Activated CD8-positive, alpha-beta memory T cell treated with anti-CD3 and anti-CD28 coated beads, Interleukin-2, amount 50 U/mL, for 24 hours (primary cell): ENCODE results near the gene FZD10.

Experiments
- DNase-seq: peaks from one replicate; pipeline ENCODE4 v3.0.0-alpha.2; 2020; ENCODE audit errors: extremely low read depth

FZD10 gene

DNA sequence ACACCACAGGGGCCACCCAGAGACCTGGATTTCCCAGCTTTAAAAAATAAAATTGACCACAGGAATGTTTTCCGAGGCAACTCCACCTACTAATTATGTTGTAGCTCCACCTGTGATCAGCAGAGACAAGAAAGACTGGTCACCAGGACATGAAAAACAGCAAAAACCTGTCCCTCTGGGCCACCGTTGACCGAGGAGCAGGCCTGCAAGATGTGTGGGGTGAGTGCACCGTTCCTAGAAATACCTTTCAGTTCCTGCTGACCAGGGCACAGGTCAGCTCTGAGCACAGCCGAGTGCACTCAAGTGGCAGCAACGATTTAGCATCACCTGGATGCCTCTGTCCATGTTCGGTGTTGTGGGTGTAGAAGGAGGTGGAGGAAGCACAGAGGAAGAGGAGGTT lies 16.9 kb downstream of the FZD10 start:
- no peak for DNase-seq

GRCh38 chr12:130179621-130180020 lies 17.4 kb downstream of the FZD10 start:
- no peak for DNase-seq

- DNase-seq, result no peak
Observed at GRCh38 chr12:130181211-130181610, 18.9 kb downstream of the FZD10 start.

DNA sequence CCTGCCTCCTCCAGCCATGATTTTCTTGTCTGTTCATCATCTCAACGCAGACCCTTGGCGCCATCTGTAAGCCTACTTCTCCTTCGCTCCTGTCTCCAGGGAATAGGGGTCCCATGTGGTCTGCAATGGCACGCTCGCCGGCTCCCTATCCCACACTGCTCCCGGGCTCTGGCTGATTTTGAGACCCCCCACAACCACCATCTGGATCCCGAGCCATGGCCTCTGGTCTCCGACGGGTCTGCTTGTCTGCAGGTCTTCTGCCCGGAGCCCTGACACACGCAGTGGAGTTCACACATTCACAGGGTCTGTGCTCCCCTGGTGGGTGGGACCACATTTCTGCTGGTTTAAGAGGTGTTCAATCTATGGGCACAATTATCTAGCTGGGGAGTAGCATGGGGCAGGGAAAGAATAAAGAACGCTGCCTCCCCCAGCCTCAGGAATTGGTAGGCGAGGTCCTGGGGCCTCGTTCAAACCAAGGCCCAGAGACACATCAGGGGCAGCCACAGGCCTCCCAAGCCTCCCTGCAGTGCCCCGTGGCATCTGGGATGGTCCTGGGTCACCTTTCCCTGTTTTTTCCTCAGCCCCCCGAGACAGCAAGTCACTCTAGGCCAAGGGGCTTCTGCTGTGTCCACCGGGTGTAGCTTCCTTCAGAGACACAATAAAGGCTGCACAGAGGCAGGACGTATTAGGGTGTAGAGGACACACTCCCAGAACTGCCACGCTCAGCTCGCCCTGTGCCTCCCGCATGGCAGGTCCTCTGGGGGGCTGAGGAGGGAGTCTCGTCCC lies 21.5 kb downstream of the FZD10 start:
- DNase-seq, result no peak

GRCh38 chr12:130184404-130185090 lies 22.3 kb downstream of the FZD10 start:
- DNase-seq, result no peak

GRCh38 chr12:130185455-130186391 lies 23.5 kb downstream of the FZD10 start:
- no peak for DNase-seq

GRCh38 chr12:130186651-130187268 lies 24.5 kb downstream of the FZD10 start:
- DNase-seq, result no peak

GRCh38 chr12:130192642-130193345 lies 30.5 kb downstream of the FZD10 start:
- no peak for DNase-seq

DNA sequence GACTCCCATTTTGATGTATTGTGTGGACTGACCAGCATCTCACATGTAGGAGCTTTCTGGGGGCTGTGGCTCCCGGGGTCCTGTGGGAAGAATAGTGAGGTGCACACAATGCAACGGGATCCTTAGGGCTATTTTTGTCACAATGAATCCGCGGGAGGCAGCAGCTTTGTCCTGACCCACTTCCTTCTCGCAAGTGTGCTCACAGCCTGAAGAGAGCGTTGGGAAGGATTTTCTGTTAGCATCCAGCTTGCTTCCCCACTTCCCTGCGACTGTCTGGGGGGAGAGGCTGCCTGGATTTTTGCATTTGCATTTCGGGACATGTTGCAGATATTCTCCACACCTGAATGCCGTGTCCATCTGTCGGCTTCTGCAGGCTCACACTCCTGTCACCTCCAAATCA lies 31.9 kb downstream of the FZD10 start:
- no peak for DNase-seq

DNA sequence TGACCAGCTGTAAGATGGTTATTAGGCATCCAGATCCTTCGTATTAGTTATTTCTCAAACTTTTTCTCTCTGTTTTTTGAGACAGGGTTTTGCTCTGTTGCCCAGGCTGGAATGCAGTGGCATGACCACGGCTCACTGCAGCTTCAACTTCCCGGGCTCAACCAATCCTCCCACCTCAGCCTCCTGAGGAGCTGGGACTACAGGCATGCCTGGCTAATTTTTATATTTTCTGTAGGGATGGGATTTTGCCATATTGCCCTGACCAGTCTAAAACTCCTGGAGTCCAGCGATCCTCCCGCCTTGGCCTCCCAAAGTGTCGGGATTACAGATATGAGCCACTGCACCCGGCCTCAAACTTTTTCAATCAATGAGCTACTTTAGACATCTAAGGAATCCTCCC lies 33.1 kb downstream of the FZD10 start:
- no peak for DNase-seq

DNA sequence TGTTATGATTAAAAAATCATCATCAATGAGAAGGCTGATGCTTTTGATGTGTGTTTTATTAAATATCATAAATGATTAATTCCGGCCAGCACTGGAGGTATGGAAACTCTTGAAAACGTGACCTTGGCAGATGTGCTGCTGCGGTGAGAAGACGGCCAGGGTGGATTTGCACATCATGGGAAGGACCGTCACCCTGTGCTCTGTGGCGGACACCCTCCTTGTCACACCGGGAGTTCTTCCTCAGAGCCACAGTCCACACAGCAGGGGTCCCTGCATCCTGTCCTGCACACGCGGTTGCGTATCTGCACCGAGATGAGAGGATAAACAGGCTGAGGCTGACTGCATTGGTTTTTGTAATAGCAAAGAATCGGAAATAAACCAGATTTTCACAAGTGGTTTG lies 33.5 kb downstream of the FZD10 start:
- DNase-seq, result no peak

- no peak for DNase-seq
Observed at GRCh38 chr12:130196827-130197226, 34.6 kb downstream of the FZD10 start.

DNA sequence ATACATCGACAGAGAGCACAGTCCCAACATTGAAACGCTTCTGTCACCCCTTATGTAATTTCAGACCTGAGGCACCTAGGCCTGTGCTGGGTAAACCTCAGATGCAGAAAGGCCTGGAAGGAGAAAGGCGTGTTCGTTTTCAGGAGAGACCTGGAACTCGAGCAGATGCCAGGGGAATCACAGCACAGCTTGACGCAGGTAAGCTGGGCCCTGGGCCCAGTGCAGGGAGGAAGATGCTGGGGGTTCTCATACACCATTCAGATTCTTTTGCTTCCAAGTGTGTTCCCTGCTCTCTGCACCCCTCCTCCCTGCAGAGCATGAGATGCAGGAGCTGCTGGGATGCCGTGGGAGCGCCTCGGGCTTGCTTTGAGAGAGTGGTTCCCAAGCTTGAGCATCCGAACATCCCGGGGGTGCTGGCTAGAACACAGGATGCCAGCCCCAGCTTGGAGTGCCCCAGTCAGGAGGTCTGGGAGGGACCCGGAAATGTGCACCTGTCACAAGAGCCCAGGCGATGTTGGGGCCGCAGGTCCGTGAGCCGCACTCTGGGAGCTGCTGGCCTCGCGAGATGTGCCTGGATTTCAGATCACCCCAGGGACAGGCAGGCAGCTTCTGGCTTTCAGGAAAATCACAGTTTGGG lies 35.9 kb downstream of the FZD10 start:
- DNase-seq, result no peak

- no peak for DNase-seq
Observed at GRCh38 chr12:130198663-130199060, 36.4 kb downstream of the FZD10 start.

- no peak for DNase-seq
Observed at GRCh38 chr12:130199581-130200390, 37.5 kb downstream of the FZD10 start.

DNA sequence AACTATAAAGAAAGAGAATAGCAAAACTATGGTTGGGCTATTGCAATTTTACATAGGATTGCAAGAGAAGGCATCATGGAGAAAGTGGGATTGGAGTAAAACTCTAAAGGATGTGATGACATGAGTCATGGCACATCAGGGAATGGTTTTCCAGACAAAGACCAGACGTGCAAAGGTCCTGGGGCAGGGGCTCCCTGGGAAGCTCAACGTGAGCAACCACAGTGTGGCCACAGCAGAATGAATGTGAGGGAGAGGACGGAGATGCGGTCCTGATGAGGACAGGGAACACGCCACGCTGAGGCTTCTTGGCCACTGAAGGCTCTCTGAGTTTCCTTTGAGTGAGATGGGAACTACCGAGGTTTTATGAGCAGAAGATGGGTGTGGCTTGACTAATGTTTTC lies 38.2 kb downstream of the FZD10 start:
- no peak for DNase-seq

DNA sequence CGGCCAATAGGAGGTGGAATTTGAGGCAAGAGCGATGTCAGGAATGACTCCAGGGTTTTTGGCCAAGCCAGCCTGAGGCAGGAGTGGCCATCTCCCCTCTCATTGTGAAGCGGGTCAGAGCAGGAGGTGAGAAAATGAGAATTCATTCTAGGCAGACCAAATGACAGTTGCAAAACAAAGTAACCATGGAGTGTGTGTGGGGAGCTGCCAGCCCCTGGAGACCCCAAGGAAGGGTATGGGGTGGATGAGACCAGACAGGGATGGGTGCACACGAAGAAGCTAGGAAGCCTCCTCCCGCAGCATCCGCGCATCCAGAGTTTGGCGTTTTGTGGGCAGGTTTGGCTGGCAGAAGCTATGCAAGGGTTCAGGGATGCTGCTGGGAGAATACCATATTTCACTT lies 38.8 kb downstream of the FZD10 start:
- DNase-seq, result no peak

DNA sequence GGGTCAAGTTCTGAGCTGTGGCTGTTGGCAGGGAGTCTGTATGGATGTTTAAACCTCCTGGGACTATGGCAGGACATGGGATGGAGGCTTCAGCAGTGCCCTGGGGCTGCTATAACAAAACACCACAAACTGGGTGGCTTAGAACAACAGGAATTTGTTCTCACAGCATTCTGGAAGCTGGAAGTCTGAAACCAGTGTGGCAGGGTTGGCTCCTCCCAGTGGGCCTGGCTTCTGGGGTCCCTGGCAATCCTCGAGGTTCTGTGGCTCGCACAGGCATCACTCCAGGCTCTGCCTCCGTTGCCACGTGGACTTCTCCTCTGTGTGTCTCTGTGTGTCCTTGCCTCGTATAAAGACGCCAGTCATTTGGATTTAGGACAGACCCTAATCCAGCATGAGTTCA lies 39.9 kb downstream of the FZD10 start:
- no peak for DNase-seq

DNA sequence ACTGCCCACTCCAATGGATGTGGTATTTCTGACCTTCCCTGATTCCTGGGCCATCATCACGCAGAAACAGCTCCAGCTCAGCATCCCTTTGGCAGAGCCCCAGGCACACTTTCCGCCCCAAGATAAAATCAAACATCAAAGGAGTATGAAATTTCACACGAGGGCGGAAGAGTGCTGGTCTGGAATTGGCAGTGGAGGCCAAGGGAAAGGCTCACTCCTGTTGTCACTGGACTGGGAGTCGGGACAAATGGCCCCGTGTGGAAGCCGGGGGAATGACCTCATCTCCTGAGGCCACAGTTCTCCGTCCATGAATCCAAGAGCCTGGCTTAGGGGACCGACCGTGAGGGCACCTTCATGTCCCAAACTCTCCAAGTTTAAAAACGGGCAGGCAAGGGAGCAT lies 40.9 kb downstream of the FZD10 start:
- no peak for DNase-seq

DNA sequence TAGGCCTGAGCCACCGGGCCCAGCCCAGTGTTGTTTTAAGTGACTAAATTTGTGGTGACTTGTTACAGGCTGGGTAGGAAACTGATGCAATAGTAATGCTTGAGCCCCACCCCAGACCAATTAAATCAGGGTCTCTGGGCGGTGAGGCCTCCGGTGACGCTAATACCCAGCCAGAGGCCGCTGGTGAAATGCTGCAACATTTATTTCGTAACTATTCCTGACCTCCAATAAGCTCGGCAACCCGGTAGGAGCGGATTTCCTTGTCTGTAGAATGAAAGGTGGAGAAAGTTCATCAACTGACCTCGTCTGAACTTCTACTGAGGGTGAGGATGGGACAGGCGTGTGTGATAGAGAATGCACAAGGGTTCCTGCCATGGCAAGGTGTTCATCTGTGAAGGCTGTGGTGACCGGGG lies 42.3 kb downstream of the FZD10 start:
- DNase-seq, result no peak
